Stimulated activated CD4-positive, alpha-beta T cell treated with anti-CD3 and anti-CD28 coated beads, Interleukin-1b, Interleukin-23, amount 100 ng/mL, for 4 hours (primary cell): ENCODE results near the gene PCBD2.
"Not testable (repeated sequence)": the region's sequence is repeated elsewhere in the genome, so short reads cannot be mapped to it uniquely, and the experiment has no call there.

Experiments
- DNase-seq, 2 donors: peaks; one replicate each; pipeline ENCODE4 v3.0.0-alpha.2; 2020; ENCODE audit warnings: low read depth in 2 of 2

The PCBD2 gene

DNA sequence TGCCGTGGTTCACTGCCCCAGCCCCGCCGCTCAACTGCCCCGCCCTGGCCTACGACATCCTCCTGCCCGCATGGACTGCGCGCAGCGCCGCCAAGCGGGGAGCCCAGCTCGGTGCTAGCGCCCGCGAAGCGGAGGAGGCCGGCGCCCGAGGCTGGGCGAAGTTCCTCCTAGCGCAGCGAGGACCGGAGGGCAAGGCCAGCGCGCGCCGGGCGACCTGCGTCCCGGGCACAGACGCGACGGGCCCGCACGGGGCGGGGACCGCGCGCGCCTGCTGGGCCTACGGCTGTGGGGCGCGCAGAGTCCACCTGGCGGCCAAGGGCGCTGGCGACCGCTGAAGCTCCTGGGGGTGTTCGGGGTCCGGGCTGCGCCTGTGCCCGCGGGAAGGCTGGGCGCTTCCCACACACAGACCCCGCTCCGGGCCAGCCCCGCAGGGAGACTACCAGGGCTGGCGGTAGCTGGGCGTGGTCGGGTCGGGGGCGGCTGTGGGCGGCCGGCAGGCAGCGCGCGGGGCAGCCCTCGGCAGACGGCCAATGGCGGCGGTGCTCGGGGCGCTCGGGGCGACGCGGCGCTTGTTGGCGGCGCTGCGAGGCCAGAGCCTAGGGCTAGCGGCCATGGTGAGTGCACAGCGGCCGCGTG, at the start of gene PCBD2:
TSS of gene PCBD2 (plus strand) at position 522 of the 636 bp plus-strand sequence. CDS start at position 531, 9 bp downstream.
- DNase-seq, result peak; percentile 86 to 87

DNA sequence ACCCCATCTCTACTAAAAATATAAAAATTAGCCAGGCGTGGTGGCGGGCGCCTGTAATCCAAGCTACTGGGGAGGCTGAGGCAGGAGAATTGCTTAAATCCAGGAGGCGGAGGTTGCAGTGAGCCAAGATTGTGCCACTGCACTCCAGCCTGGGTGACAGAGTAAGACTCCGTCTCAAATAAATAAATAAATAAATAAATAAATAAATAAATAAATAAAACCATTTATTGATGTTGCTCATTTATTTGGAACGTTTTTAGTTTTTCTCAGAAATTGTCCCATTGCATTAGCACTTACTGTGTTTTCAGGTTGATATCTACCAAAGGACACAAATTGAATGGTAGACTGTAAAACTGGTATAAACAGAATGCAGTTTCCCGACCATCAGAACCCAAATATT, 48.5 kb upstream of the PCBD2 start:
- not testable (repeated sequence) for DNase-seq

DNA sequence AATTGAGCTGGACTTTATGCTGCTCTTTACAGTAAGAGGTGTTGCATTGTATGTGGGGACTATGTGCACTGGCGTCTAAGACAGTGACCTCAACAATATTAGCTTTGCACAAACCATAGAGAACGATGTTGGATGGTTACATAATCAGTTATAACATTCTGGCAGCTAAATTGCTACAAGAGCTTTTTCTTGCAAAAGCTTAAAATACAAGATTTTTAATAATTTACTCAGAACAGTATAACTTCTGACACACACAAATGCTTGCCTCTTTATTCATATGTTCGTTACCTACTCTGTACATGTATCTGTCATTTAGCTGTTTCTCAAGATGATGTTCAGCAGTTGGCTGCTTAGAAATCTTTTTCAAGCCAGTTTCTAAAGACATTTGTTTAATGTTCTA, 47.5 kb upstream of the PCBD2 start:
- DNase-seq, result no peak

DNA sequence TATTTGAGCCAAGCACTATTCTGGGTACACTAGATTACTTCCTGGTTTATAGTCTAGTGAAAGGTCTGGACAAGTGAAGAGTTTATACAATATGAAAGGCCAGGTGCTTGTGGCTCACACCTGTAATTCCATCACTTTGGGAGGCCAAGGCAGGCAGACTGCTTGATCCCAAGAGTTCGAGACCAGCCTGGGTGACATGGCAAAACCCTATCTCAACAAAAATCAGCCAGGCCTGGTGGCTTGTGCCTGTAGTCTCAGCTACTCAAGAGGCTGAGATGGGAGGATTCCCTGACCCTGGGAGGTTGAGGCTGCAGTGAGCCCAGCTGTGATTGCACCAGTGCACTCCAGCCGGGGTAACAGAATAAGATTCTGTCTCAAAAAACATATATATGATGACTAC, 40.2 kb upstream of the PCBD2 start:
- no peak for DNase-seq

DNA sequence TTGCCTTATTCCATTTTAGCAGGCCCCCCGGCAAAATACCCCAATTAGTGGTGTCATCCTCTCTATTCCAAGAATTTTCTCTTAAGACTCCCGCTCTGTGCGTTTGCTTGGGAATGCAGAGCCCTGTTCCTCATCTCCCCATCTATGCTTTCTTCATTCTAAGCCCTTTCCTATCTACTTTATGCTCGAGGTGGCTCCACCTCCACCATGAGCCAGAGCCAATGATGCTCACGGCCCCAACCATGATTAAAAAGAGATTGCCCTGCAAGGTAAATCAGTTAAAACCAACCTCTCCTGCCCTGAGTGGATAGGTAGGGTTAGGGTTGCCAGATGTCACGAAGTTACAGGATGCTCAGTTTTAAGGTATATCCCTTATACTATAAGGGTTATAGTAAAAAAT, 31.4 kb upstream of the PCBD2 start:
- no peak for DNase-seq

DNA sequence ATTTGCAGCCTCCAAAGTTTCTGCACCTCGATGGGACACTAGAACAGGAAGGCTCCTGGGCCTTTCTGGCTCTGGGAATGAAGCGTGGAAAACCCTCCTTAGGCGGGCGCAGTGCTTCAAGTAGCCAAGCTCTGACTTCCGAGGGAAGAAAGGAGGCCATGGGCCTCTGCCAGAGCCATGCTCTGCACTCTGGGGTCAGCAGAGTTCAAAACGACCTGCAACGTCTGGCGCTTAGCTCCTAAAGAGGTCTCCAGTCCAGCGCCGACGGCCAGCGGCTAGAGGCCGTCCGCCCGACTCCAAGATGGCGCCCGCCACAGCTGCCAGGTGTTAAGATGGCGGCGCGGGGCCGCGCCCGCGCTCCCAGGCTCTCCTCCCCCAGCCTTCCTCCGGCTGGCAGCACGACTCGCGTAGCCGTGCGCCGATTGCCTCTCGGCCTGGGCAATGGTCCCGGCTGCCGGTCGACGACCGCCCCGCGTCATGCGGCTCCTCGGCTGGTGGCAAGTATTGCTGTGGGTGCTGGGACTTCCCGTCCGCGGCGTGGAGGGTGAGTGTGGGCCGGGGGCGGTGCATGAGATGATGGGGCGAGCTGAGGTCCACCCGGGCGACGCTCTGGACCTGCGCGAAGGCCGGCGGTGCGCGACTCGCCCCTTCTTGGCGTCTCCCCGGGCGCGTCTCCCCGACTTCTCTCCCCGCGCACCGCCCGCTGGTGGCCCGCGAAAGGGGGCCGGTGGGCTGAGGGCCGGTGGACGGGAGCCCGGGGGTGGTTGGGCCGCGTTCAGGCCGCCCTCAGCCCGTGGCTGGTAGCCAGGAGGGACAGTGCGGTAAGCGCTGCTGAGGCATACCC, 30.7 kb upstream of the PCBD2 start, which contains the start of gene TXNDC15:
TSS of gene TXNDC15 (plus strand) at position 385 of the 844 bp plus-strand sequence. CDS start at position 442, 57 bp downstream.
- DNase-seq, result peak; percentile 62 to 73

DNA sequence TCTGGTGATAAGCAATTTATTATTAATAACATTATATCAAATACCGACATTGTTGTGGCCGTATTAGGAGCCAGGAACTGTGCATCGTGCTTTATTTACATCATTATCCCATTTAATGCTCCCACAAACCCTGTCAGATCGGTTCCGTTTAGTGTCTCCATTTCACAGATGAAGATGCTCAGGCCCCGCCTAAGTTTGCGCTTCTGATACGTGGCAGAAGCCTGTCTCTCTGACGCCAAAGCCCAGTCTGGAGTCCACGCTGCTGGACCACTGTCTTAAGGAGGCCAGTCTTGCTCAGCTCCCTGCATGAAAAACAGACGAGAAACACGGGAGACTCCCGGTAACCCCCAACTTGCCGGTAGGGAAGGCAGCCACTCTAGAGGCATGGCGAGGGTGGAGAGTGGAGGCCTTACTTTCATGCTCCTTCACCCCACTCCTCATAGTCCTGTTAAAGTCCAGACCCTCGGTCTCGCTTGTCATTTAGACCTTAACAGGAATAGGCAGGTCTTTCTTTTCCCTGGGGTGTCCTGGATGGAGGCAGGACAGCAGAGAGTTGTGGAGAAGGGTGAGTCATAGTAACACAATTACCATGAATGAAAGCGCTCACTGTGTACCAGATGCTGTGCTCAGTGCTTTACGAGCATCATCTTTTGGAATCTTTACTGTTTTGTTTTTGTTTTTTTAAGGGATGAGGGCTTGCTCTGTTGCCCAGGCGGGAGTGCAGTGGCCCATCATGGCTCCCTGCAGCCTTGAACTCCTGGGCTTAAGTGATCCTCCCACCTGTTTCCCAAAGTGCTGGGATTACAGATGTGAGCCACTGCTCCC, 29.9 kb upstream of the PCBD2 start:
- DNase-seq, result peak; percentile 5 to 28

DNA sequence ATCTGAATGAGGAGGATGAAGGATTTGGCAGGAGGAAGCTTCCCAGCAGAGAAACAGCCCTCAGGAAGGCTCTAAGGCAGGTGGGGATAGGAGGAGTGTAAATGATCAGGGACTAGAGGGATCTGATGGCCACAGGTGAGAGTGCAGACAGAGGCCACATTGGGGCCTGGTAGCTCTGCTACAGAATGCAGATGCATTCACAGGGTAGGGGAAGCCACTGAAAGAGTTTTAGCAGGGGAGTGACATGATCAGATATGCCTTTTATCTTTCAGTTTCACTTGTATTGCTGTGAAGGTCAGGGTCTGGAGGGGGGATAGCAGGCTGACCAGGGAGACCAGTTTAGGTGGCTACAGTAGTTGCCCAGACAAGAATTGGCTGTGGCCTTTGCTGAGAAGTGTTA, 27.8 kb upstream of the PCBD2 start:
- DNase-seq, result no peak

DNA sequence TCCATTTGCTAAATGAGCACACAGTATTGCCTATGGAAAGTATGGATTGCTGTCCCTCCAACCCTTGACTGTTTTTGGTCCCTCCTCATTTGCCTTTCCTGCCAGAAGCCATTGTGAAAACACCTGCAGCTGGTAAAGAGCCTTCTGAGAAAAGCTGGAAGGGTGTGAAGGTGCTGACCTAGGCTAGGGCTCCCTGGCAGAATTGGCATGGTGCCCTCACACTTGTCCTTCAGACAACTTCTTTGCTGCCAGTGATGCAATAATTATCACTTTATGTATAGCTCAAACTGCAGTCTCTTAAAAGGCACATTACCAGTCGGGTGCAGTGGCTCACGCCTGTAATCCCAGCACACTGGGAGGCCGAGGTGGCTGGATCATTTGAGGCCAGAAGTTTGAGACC, 26.5 kb upstream of the PCBD2 start:
- no peak for DNase-seq

DNA sequence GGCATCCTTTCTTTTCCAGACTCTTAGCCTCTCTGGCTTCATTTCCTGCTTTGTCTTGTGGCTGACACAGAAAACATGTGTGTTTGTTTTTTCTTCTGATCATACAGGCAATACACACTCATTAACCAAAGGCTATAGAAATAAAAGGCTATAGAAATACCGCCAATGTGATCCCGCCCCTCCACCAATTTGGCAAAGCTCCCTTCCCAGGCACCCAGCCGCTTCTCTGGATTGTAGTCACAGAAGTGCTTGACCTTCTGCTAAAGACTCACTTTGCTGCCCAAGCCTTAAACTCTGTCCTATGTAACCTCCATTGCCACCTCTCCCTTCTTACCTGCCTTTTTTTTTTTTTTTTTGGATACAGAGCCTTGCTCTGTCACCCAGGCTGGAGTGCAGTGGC, 25.5 kb upstream of the PCBD2 start:
- DNase-seq, result no peak

DNA sequence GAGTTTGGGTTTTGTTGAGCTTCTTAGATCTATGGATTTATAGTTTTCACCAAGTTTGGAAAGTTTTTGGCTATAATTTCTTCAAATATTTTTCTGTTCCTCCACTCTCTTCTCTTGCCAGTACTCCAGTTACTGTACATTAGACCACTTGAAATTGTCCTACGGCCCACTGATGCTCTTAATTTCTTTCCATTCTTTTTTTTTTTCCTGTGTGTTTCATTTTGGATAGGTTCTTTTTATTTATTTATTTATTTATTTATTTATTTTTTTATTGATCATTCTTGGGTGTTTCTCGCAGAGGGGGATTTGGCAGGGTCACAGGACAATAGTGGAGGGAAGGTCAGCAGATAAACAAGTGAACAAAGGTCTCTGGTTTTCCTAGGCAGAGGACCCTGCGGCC, 24.0 kb upstream of the PCBD2 start:
- not testable (repeated sequence) for DNase-seq

DNA sequence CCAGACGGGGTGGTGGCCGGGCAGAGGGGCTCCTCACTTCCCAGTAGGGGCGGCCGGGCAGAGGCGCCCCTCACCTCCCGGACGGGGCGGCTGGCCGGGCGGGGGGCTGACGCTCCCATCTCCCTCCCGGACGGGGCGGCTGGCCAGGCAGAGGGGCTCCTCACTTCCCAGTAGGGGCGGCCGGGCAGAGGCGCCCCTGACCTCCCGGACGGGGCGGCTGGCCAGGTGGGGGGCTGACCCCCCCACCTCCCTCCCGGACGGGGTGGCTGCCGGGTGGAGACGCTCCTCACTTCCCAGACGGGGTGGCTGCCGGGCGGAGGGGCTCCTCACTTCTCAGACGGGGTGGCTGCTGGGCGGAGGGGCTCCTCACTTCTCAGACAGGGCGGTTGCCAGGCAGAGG, 23.2 kb upstream of the PCBD2 start:
- DNase-seq, result not testable (repeated sequence)

DNA sequence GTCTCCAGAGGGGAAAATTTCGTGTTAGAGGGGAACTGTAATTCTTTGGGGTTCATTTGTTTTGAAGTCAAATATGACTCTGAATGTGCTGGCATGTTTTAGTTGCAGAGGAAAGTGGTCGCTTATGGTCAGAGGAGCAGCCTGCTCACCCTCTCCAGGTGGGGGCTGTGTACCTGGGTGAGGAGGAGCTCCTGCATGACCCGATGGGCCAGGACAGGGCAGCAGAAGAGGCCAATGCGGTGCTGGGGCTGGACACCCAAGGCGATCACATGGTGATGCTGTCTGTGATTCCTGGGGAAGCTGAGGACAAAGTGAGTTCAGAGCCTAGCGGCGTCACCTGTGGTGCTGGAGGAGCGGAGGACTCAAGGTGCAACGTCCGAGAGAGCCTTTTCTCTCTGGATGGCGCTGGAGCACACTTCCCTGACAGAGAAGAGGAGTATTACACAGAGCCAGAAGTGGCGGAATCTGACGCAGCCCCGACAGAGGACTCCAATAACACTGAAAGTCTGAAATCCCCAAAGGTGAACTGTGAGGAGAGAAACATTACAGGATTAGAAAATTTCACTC, 17.3 kb upstream of the PCBD2 start:
- no peak for DNase-seq

DNA sequence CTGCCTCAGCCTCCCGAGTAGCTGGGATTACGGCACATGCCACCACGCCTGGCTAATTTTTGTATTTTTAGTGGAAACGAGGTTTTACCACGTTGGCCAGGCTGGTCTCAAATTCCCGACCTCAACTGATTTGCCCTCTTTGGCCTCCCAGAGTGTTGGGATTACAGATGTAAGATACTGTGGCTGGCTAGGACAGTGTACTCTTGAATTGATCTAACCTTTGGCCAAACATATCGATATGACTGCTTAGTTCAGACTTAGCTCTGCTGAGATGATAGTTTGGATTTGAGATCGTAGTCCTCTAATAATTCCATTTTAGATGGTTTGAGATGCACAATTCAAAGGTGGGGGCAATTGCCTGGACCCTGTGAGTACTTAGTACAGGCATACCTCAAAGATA, 15.6 kb upstream of the PCBD2 start:
- no peak for DNase-seq

DNA sequence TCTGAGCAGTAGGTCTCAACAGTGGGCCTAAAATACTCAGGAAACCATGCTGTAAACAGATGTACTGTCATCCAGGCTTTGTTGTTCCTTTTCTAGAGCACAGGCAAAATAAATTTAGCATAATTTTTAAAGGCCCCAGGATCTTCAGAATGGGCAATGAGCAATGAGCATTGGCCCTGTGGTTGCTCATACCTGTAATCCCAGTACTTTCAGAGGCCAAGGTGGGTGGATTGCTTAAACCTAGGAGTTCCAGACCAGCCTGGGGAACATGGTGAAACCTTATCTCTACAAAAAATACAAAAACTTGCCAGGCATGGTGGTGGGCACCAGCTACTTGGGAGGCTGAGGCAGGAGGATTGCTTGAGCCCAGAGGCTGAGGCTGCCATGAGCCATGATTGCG, 13.5 kb upstream of the PCBD2 start:
- DNase-seq, result no peak

DNA sequence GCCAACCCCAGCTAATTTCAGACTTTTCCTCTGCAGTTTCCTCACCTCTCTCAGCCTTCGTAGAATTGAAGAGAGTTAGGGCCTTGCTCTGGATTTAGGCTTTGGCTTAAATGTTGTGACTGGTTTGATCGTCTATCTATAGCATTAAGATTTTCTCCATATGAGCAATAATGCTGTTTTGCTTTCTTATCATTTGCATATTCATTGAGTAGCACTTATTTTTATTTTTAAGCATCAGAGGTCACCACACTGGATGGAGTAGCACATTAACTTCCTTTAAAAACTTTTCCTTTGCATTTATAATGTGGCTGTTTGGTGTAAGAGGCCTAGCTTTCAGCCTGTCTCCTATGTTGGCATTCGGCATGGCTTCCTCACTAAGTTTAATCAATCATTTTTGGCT, 12.6 kb upstream of the PCBD2 start:
- DNase-seq, result no peak

DNA sequence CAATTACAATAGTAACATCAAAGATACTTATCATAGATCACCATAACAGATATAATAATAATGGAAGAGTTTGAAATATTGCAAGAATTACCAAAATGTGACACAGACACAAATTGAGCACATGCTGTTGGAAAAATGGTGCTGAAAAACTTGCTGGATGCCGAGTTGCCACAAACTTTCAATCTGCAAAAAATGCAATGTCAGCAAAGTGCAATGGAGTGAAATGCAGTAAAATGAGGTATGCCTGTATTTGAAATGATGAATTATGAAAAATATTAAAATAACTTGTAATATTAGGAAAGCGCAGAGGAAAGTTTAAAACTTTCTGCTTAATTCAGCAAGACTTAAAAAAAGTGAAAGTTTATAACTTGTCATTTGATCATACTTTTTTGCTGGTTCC, 12.0 kb upstream of the PCBD2 start:
- no peak for DNase-seq

DNA sequence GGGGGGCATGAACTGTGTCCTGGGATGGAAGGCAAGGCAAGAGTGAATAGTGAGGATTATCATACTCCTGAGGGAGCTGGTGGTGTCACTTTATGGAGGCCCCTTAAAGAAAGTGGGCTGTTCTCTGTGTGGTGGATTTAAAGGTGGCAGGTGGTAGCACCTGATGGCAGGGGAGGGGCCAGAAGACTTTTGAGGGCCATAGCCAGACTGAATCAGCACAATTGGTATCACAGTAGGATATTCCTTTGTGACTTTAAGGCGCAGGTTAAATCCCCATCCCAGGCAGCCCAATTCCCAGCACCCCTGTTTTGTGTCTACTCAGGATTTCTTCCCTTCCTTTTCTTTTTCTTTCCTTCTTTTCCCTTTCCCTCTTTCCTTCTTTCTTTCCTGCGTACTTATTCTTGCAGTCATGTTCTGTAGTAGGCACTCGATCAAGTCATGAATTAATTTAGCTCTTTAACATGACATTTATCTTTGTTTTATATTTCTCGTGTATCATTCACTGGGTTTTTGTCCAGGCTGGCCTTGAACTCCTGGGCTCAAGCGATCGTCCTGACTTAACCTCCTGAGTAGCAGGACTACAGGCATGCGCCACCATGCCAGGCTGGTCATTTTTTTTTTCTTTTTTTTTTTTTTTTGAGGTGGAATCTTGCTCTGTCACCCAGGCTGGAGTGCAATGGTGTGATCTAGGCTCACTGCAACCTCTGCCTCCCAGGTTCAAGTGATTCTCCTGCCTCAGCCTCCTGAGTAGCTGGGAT, 11.0 kb upstream of the PCBD2 start:
- no peak for DNase-seq

DNA sequence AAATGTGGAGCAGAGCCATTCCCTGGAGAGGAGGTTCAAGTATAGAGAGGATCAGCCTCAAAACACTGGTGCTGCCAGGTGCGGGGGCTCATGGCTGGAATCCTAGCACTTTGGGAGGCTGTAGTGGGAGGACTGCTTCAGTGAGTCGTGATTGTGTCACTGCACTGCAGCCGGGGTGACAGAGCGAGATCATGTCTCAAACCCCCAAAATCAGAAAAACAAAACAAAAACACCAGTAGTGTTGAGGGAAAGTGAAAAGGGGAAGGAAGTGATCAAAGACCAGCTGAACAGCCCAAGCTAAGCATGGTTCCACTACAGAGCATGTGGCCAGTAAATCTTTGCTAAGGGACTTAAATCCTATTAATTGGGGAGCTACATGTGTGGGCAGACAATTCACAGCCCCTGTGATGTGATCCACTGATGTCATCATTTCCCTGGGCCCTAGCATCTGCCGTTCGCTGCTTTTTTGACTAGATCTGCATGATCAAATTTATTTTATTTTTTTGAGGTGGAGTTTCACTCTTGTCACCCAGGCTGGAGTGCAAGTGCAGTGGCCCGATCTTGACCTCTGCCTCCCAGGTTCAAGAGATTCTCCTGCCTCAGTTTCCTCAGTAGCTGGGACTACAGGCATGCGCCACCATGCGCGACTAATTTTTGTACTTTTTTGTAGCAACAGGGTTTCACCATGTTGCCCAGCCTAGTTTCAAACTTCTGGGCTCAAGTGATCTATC, 2.7 kb upstream of the PCBD2 start:
- DNase-seq, result no peak

DNA sequence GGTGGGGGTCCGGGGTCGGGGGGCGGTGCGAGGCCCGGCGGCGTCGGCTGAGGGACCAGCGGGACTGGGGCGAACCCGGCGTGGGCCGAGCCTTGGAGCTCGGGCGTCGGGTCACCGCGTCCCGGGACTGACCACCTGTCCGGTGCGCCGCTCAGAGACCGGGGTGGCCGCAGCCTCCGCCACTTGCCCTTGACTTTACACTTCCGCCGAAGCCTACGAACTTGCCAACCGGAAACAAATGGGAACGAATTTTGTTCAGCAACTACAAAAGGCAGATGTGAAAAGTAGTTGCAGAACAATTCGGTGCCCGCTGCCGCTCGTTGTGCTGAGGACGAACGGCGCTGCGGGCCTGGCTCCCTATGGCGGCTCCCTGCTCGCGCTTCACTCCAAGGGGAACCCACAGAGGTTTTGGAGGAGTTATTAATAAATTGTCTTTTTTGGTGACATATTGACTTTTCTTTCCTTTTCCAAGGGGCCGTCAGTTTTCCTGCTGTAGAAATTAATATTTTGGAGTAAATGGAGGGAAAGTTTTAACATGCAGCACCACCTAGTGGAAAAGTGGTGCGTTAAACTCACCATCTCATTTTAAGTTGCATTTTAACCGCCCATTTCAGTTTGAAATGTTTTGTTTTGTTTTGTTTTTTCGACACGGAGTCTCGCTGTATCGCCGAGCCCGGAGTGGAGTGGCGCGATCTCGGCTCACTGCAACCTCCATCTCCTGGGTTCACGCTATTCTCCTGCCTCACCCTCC, 490 bp downstream of the PCBD2 start:
- peak; percentile 43 to 52 for DNase-seq
